GM21515 (cell line): ENCODE results near the gene CHID1.

ENCODE experiments used
- ATAC-seq: cut with Tn5 transposase; IDR thresholded peaks from one replicate; pipeline ENCODE4 v1.9.1; 2021; ENCODE audit not compliant: unreplicated experiment

Gene CHID1

DNA sequence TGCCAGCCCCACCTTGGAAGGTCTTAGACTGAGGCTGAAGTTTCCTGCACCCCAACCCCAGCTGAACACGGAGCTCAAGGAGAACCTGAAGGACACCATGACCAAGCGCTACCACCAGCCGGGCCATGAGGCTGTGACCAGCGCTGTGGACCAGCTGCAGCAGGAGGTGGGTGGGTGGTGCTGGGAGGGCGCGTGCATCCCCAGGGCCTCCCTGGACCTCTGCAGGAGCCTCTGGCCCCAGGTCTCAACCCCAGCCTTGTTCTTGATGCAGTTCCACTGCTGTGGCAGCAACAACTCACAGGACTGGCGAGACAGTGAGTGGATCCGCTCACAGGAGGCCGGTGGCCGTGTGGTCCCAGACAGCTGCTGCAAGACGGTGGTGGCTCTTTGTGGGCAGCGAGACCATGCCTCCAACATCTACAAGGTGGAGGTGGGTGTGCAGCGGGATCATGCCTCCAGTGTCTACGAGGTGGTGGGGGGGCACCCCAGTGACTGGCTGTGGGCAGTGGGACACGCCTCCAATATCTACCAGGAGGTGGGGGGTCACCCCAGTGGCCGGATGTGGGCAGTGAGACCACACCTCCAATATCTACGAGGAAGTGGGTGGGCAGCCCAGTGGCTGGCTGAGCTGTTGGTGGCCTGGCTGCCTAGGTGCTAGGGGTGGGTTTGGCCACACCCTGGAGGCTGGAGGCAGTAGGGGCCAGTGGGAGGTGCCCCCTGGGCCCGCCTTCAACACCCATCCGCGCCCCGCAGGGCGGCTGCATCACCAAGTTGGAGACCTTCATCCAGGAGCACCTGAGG, 73.2 kb downstream of the CHID1 start:
- no peak for ATAC-seq

DNA sequence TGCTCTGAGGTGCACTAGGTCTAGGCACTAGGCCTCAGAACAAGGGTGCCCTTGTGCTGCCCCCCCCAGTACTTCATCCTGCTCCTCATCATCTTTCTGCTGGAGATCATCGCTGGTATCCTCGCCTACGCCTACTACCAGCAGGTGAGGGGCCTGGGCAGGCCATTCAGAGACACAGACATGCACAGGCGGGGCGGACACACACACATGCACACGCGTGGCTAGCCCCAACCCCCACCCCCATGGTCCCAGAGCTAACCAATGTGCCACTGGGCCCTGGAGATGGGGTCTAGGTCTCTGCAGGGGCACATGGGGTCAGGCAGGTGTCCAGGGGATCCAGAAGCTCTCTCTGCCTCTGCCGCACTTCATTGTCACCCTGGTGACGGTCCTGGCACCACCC, 73.9 kb downstream of the CHID1 start:
- no peak for ATAC-seq

DNA sequence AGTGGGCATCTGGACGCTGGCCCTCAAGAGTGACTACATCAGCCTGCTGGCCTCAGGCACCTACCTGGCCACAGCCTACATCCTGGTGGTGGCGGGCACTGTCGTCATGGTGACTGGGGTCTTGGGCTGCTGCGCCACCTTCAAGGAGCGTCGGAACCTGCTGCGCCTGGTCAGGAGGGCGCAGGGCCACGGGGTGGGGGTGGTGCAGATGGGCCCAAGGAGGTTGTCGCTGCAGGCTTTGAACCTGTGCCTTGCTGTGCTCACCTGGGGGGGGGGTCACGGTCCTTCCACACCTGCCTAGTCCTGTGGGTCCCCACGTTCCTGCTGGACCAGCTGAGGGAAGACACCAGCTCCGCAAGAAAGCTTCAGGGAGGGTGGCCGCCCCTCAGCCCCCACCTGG, 74.3 kb downstream of the CHID1 start:
- ATAC-seq, result no peak

DNA sequence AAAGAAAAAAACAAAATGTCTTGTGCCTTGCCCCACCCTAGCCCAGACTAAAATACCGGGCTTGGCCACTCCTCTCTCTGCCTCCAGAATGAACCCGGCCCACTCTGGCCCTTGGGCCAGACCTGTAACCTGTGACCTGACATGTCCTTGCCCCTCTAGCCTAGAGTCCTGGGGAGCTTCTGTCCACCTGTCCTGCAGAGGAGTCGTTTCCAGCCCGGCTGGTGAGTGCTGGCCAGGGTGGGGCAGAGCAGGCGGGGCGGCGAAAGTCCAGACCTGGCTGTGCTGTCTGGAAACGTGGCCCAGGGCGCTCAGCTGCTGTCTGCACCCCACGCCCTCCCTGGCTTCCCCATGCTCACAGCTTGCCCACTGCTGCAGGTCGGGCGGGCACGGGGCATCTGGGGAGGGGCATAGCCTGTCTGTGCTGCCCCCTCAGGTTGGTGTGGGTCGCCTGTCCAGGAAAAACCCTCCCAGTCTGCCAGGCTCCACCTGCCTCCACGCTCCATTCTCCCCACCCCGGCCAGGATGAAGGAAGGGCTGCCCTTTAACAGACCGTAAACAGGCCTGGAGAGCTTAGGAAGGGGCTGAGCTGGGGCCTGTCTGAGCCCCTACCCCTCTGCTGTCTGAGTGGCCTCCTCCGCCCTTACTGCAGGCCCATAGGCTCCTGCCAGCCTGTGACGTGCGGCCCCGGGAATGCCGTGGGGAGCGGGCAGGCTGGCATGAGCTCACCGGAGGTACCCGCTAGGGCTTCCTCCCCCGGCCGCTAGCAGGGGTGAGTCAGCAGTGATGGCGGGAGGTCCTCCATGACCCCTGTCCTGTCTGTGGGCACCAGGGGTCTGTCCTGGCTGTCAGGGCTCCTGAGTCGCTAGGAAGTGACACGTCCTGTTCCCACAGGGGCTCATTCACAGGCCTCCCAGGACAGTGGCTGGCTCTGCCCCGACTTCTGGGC, 76.0 kb downstream of the CHID1 start:
- ATAC-seq, result no peak

DNA sequence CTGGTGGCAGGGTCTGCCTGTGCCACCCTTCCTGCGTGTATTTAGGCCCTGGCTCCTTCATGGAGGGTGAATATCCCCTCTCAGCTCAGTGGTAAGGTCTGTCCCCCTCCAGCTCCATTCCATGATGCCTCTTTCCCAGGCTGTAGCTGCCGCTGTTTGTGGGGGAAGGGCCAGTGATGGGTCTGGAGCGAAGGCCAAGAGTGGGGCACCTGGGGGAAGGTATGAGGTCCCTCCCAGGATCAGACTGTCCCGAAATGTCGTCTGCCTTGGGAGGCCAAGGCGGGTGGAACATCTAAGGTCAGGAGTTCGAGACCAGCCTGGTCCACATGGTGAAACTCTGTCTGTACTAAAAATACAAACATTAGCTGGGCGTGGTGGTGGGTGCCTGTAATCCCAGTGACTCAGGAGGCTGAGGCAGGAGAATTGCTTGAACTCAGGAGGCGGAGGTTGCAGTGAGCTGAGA, 76.7 kb downstream of the CHID1 start:
- ATAC-seq, result no peak

DNA sequence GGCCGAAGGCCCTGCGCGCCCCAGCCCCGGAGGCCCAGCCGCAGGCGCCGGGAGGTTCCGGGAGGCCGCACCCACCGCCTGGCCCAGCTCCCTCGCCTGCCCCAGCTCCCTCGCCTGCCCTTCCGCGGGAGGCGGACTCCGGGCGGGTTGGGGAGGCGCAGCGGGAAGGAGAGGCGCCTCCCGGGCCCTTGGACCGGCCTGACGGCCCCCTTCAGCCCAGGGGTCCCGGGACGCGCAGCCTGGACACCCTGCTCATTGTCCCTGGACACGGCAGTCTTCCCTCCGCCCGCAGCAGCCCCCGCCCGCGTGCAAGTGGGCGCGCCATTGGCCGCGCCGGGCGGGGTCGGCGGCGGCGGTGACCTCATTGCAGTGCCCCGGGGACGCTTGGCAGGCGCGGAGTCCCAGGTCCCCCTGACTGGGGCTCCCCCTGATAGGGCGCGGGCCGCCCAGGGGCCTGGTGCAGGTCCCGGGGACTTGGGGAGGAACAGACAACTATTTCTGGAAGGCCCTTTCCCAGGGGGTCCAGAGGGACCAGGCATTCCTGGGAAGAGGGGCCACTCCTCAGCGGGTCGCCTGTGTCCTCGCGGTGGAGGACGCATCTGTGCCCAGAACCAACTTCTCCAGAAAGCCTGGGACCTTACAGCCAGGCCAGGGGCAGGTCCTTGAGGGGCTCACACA, 77.4 kb downstream of the CHID1 start:
- ATAC-seq, result peak; percentile 34

DNA sequence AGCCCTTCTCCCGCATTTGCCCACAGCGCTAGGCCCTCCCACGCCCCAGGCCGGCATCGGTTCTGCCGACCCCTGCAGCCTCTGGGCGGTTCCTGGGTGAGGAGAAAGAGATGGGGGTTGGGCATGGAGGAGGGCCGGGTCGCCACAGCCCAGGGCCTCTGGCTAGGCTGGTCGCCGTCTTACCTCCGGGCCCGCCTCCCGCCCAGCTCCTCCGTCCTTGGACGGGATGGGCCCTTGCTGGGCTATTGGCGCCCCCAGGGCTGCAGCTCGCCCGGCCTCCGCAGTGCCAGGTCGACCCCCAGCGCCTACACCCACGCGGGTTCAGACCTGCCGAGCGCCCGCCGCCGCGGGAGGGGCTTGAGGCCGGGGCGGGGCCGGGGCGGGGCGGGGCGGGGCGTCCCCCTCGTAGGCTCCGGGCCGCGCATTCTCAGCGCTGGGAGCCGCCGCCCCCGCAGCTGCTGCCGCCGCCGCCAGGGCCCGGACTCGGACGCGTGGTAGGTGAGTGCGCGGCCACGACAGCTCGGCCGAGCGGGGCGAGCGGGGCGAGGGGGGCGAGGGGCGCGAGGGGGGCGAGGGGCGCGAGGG, 78.0 kb downstream of the CHID1 start, which contains the start of gene CD151:
TSS of gene CD151 (plus strand) at position 424 of the 585 bp plus-strand sequence. CDS start 3,118 bp downstream, outside the sequence.
- peak; percentile 39 for ATAC-seq

DNA sequence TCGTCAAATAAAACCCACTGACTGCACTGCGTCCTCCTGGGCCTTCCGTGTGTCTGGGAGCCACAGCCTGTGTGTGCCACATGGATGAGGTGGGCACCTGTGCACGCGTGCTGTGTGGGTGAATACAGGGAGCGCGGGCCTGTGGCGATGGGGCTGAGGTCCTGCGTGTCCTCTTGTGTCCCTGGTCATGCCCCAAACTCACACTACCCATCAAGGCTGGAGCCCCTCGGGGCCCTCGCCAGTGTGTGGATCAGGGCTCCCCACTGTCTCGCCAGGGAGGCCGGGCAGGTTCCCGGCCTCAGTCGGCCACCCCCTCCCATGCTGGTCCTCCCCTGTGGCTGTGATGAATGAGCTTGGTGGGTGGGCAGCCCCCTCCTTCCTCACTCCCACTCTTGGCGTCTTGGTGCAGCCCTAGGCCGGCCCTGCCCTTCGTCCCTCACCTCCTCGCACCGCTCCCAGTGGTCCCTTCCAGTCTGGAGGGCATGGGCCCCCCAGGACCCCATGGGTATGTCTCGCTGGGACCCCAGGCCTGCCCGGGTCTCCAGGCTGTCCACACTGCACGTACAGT, 78.6 kb downstream of the CHID1 start:
- no peak for ATAC-seq

DNA sequence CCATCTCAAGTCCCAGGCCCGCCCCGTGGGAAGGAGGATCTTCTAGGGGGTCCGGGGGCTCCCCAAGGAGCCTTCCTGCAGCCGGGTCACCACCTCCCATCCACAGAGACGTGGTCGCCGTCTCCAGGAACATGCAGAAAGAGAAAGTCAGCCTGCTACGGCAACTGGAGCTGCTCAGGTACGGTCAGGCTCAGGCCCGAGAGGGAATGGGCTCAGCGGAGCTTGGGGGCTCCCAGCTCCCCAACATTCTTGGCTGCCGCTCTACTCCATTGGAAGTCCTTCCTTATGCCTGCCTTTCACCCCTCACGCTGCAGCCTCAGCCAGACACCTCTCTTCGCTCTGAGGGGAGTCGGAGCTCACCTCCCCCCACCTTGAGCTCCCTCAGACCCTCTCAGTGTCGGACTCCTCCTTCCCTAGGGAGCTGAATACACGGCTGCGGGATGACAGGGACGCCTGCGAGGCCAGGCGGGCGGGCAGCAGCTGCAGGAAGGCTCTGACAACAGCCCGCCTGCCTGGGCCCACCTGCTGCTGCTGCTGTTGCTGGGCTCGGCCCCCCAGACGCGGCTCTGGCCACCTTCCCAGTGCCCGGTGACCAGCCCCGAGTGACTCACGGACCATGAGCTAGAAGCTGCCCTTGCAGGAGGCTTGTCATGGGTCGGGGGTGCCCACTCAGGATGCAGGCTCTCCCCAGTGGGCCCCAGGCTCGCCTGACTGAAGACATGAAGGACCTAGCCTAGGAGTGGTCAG, 79.3 kb downstream of the CHID1 start:
- no peak for ATAC-seq

DNA sequence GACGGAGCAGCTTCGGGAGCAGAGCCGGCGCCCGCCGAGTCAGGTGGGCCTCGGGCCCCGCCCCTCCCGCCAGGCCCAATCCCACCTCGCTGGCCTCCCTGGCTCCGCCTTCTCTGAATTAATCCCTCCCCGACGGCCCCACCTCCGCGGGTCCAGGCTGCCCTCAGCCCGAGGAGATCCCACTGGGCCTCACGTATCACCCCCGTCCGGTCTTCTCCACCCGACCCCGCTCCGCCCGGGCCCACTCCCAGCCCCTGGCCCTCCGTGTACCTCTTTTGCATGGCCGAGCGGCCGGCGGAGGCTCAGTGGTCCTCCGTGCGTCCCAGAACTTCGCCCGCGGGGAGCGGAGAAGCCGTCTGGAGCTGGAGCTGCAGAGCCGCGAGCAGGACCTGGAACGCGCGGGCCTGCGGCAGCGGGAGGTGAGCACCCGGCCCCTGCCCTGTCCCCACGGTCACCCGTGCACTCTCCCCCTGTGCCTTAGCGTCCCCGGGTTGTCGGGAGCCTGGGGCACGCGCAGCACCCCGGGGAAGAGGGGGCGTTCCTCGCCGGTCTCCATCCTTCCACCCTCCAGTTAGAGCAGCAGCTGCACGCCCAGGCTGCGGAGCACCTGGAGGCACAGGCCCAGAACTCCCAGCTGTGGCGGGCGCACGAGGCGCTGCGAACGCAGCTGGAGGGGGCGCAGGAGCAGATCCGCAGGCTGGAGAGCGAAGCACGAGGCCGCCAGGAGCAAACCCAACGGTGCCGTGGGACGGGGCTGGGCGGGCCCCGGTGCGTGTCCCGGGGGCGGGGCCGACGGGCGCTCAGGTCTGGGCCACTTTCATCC, 80.1 kb downstream of the CHID1 start:
- ATAC-seq, result no peak

DNA sequence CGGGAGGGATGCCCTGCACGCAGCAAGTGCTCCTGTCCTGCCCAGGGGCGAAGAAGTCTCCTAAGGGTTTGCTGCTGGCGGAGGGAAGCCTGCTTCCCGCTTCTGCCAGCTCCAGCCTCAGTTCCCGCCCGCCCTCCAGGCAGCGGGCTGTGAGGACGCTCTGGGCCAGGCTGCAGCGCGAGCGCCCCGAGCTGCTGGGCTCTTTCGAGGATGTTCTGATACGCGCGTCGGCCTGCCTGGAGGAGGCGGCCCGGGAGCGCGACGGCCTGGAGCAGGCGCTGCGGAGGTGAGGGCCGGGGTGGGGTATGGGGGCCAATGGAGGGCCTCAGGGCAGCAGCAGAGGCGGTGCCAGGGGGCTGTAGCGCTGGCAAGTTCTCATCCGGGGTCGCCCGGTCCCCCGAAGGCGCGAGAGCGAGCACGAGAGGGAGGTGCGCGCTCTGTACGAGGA, 80.7 kb downstream of the CHID1 start:
- no peak for ATAC-seq

DNA sequence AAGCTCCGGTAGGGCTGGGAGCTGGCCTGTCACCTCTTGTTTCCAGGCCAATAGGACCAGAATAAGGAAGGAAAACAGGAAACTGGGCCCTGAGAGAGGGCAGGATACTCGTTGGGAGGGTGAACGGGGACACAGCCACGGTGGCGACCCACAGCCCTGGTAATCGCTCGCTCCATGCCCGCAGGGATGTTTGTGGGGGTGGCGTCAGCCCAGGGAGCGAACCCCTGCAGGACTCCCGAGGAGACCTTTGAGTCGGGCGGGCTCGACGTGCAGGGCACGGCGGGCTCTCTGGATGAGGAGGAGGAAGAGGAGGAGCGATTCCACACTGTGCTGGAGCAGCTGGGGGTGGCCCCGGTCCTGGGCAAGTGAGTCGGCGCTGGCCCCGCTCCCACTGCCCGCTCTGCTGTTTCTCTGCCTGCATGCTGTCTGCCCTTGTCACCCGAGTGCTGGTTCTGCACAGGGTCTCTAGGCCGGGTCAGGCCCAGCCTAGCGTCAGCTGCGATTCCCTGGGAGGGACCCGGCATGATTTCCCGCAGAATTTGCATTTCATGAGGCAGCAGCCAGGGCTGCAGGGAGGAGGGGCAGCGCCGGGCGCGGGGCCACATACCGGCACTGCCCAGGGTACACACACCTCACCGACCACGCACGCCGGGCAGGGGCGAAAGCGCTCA, 81.3 kb downstream of the CHID1 start:
- no peak for ATAC-seq

DNA sequence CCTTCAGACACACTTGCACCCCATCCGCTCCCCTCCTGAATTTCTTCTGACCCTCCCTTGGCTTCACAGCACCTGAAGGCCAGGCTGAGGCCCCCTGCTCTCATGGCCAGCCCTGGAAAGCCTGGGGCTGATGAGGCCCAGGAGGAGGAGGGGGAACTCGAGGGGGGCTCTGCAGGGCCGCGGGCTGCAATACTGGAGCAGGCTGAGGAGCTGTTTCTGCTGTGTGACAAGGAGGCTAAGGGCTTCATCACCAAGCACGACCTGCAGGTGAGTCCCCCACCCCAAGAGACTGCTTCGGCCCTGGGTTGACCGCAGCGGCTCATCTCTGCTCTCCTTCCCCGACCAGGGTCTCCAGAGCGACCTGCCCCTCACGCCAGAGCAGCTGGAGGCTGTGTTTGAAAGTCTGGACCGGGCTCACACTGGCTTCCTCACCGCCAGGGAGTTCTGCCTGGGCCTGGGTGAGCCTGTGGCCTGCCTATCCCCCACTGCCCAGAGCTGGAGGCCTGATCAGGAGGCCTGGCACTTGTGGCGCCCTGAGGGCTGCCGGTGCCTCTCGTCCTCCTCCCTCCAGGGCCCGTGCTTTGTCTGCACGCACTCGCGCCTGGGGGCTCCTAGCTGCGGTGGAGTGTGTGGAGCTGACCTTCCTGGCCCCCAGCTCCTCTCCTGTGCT, 82.0 kb downstream of the CHID1 start:
- no peak for ATAC-seq

DNA sequence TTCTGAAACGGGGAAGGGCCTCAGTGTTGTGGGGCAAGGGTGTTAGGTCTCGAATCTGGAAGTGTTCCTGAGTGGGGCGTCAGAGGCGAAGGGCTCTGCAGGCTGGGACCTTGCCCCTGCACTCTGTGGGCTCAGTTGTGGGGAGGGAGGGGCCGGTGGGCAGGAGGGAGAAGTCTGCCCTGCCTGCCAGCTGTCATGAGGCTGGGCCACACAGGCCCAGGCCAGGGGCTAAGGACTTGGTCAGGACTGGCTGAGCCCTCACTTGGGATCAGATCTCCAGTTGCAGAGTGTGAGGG, 82.8 kb downstream of the CHID1 start, which contains the start of gene CRACR2B:
TSS of gene CRACR2B (plus strand) at position 23 of the 296 bp plus-strand sequence. CDS start 689 bp downstream, outside the sequence.
- no peak for ATAC-seq

DNA sequence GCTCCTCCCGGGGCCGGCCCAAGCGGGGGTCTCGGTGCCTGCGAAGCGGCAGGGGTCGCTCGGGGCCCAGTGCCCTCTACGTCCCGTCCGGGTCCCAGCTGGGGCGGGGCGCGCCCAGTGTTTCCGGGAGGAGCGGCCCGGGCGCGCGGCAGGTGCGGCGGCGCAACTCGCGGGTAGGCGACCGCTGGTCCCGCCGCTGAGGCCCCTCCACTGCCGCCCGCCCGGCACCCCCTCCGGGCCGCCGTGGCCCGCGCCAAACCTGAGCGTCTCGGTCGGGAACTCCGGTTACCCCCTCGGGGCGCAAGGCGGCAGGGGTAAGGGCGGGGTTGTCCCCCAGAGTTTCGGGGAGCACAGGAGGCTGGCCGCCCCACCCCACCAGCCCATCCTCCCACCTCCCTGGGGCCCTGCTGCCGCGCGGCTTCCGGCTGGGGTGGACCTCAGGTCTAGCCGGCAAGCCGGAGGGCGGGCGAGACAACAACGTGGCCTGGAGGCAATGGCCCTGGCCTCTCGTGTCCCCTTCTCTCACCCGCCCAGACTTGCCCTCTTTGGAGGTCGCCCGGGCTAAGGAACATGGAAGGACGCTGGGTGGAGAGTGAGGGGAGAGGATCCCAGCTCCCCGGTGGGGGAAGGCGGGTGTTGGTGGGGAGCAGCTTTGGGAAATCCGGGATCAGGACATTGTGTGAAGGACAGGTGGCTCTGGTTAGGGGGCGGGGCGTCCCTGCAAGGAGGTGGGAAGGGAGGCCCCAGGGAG, 83.3 kb downstream of the CHID1 start:
- no peak for ATAC-seq

DNA sequence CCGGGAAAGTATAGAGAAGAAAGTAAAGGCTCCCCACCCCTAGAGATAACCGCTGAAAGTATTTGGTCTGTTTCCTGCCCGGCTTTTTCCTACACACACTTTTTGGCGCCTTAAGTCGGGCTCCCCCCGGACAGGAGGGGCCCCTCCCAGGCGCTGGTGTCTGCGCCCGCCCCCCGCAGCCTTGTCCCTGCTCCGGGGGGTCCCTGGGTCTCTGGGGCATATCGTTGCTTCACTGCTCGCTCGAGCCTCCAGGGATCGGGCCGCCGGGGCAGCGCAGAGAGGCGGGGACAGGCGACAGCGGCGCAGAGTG, 83.8 kb downstream of the CHID1 start:
- ATAC-seq, result no peak

DNA sequence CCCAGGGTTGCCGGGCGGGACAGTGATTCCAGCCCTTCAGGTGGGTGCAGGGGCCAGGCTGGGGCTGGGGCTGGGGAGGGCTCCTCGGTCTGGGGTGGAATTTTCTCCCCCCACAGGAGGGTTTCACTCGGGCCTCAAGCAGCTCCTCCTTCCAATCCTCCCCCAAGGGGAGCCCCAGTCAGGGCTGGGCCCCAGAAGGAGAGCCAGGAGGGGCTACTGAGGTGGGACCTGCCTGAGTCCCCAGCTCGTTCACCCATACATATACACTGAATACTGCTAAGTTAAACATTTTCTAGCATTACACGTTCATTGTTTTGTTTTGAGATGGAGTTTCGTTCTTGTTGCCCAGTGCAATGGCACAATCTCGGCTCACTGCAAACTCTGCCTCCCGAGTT, 84.4 kb downstream of the CHID1 start:
- ATAC-seq, result no peak
